IMR-90 (cell line): ENCODE measurements around the gene NDUFB10.

Source experiments
- CEBPB ChIP-seq: IDR thresholded peaks from 2 replicates; pipeline ENCODE4 v1.6.1; 2012; ENCODE audit warnings: low read depth, low read length, improper control_type of control experiment
- CHD1 ChIP-seq: IDR thresholded peaks from 2 replicates; pipeline ENCODE4 v1.6.1; 2012; ENCODE audit warnings: low read depth, low read length, improper control_type of control experiment
- ELK1 ChIP-seq: fragments of 150-350 bp; IDR thresholded peaks from 2 replicates; pipeline ENCODE4 v1.6.1; 2016; ENCODE audit warnings: low read depth, mild to moderate bottlenecking, low read length, moderate library complexity, borderline replicate concordance
- FOS ChIP-seq: fragments of 150-350 bp; IDR thresholded peaks from 2 replicates; pipeline ENCODE4 v1.6.1; 2016; ENCODE audit warnings: low read depth, low read length
- MAFK ChIP-seq: IDR thresholded peaks from 2 replicates; pipeline ENCODE4 v1.6.1; 2012; ENCODE audit warnings: low read depth, low read length, improper control_type of control experiment
- NFE2L2 ChIP-seq: fragments of 150-350 bp; IDR thresholded peaks from 2 replicates; pipeline ENCODE4 v1.6.1; 2016; ENCODE audit warnings: low read depth, mild to moderate bottlenecking, low read length
- POLR2A ChIP-seq: IDR thresholded peaks from 2 replicates; pipeline ENCODE4 v1.6.1; 2012; ENCODE audit warnings: mild to moderate bottlenecking, low read depth, low read length
- RAD21 ChIP-seq: IDR thresholded peaks from 2 replicates; pipeline ENCODE4 v1.6.1; 2012; ENCODE audit warnings: low read length, improper control_type of control experiment
- RCOR1 ChIP-seq: IDR thresholded peaks from 2 replicates; pipeline ENCODE4 v1.6.1; 2012; ENCODE audit warnings: mild to moderate bottlenecking, low read length, improper control_type of control experiment; ENCODE audit not compliant: insufficient replicate concordance
- RFX5 ChIP-seq: IDR thresholded peaks from 2 replicates; pipeline ENCODE4 v1.8.0; 2012; ENCODE audit warnings: low read depth, mild to moderate bottlenecking, low read length, moderate library complexity
- TF ChIP-seq, protein P1 (sequence below): conservative IDR thresholded peaks from 2 replicates; pipeline ENCODE4 v1.5.1; 2012; ENCODE audit warnings: mild to moderate bottlenecking, low read depth, low read length, improper control_type of control experiment
- TF ChIP-seq, protein P2 (sequence below): fragments of 150-350 bp; IDR thresholded peaks from 2 replicates; pipeline ENCODE4 v1.6.1; 2017; ENCODE audit warnings: mild to moderate bottlenecking, antibody characterized with exemption, low read length, low read depth

DNA sequence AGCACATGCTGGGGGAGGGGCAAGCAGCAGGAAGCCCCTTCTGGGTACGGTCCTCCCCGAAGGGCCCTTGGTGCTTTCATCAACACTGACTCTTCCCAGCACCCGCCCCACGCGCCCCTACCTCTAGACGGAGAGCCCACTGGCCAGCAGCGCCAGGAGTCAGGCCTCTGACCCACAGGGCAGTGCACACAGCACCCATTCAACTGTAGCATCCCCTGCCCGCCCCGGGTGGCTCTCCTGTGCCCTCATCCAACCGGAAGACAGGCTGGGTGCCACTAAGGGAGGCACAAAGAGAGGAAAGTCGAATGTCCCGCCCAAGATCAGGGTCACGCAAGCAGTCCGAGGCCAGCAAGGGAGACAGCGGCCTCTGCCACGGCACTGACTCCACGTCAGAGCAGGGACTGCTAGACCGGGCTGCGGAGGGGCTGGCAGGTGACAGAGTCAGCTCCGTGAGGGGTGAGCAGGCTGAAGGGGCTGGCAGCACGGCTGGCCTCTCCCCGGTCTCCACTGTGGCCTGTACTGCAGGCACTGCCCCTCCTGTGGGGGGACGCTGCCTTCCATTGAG, 26.2 kb upstream of the NDUFB10 start:
- TF ChIP-seq POLR2A (no peak), MAFK (no peak), CEBPB (no peak), RFX5 (no peak), RAD21 (no peak), FOS (no peak), RCOR1 (no peak), CHD1 (no peak), NFE2L2 (no peak), ELK1 (no peak)
- TF ChIP-seq, protein P1, sequence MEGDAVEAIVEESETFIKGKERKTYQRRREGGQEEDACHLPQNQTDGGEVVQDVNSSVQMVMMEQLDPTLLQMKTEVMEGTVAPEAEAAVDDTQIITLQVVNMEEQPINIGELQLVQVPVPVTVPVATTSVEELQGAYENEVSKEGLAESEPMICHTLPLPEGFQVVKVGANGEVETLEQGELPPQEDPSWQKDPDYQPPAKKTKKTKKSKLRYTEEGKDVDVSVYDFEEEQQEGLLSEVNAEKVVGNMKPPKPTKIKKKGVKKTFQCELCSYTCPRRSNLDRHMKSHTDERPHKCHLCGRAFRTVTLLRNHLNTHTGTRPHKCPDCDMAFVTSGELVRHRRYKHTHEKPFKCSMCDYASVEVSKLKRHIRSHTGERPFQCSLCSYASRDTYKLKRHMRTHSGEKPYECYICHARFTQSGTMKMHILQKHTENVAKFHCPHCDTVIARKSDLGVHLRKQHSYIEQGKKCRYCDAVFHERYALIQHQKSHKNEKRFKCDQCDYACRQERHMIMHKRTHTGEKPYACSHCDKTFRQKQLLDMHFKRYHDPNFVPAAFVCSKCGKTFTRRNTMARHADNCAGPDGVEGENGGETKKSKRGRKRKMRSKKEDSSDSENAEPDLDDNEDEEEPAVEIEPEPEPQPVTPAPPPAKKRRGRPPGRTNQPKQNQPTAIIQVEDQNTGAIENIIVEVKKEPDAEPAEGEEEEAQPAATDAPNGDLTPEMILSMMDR = no peak
- TF ChIP-seq, protein P2, sequence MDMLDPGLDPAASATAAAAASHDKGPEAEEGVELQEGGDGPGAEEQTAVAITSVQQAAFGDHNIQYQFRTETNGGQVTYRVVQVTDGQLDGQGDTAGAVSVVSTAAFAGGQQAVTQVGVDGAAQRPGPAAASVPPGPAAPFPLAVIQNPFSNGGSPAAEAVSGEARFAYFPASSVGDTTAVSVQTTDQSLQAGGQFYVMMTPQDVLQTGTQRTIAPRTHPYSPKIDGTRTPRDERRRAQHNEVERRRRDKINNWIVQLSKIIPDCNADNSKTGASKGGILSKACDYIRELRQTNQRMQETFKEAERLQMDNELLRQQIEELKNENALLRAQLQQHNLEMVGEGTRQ = no peak
